Measurements from ENCODE around the gene DAPK2.

Gene DAPK2

GRCh38 chr15:63986185-63986680 is 60.1 kb downstream of the DAPK2 start:
- no peaks in the 10 kb centered on the region for H3K79me2 ChIP-seq (ENCODE audit: insufficient read depth, low read length)
- no peaks in the 10 kb centered on the region for H3K36me3 ChIP-seq (ENCODE audit: insufficient read depth, low read length)
- H2AFZ ChIP-seq (ENCODE audit: low read length): no peak overlapping the region
- no peaks in the 10 kb centered on the region for H3F3A ChIP-seq (ENCODE audit: low read depth)
- H3K4me2 ChIP-seq (ENCODE audit: low read depth, low read length, poor library complexity, severe bottlenecking): no peak overlapping the region
- no peak overlapping the region for H3K9ac ChIP-seq (ENCODE audit: low read depth, low read length, poor library complexity, severe bottlenecking)
- TF ChIP-seq EZH2phosphoT487 (IDR thresholded peaks at IDR 0.05; ENCODE audit: borderline replicate concordance) (no peak), CTCF (conservative IDR thresholded peaks at IDR 0.05; ENCODE audit: low read length) (no peak)
- H4K20me1 ChIP-seq (ENCODE audit: insufficient read depth, low read length, poor library complexity, severe bottlenecking): no peaks in the 10 kb centered on the region
- H3K4me3 ChIP-seq (ENCODE audit: low read length, poor library complexity, severe bottlenecking): no peak overlapping the region
- H3K27me3 ChIP-seq (ENCODE audit: insufficient read depth, low read length, poor library complexity, severe bottlenecking): no peaks in the 10 kb centered on the region
- no peaks in the 10 kb centered on the region for H3K9me2 ChIP-seq (replicated peaks; ENCODE audit: low read depth, low read length)
- H3K9me3 ChIP-seq (ENCODE audit: insufficient read depth, low read depth, low read length): no peaks in the 10 kb centered on the region
- H3K4me1 ChIP-seq (ENCODE audit: insufficient read depth, low read length, poor library complexity, severe bottlenecking): peaks cover 8% of the 10 kb centered on the region

- no peak for TF ChIP-seq CTCF (conservative IDR thresholded peaks at IDR 0.05; ENCODE audit: low read length)
- TF ChIP-seq EZH2phosphoT487 (IDR thresholded peaks at IDR 0.05; ENCODE audit: borderline replicate concordance): no peak
- Histone ChIP-seq H3K4me2 (ENCODE audit: low read depth, low read length, poor library complexity, severe bottlenecking) (no peak overlapping the region), H4K20me1 (ENCODE audit: insufficient read depth, low read length, poor library complexity, severe bottlenecking) (no peaks in the 10 kb centered on the region), H3K79me2 (ENCODE audit: insufficient read depth, low read length) (no peaks in the 10 kb centered on the region), H3K4me1 (ENCODE audit: insufficient read depth, low read length, poor library complexity, severe bottlenecking) (peaks cover under 1% of the 10 kb centered on the region), H3K9ac (ENCODE audit: low read depth, low read length, poor library complexity, severe bottlenecking) (no peak overlapping the region), H2AFZ (ENCODE audit: low read length) (no peak overlapping the region), H3K27me3 (ENCODE audit: insufficient read depth, low read length, poor library complexity, severe bottlenecking) (no peaks in the 10 kb centered on the region), H3K4me3 (ENCODE audit: low read length, poor library complexity, severe bottlenecking) (no peak overlapping the region), H3F3A (ENCODE audit: low read depth) (no peaks in the 10 kb centered on the region), H3K9me3 (ENCODE audit: insufficient read depth, low read depth, low read length) (no peaks in the 10 kb centered on the region), H3K36me3 (ENCODE audit: insufficient read depth, low read length) (no peaks in the 10 kb centered on the region), H3K9me2 (replicated peaks; ENCODE audit: low read depth, low read length) (no peaks in the 10 kb centered on the region)
These were observed 60.8 kb downstream of the DAPK2 start for GRCh38 chr15:63985221-63986184.

GRCh38 chr15:63984331-63984730 is 62.0 kb downstream of the DAPK2 start:
- Histone ChIP-seq H3K4me3 (ENCODE audit: low read length, poor library complexity, severe bottlenecking) (no peak overlapping the region), H3K9me2 (replicated peaks; ENCODE audit: low read depth, low read length) (no peaks in the 10 kb centered on the region), H2AFZ (ENCODE audit: low read length) (no peak overlapping the region), H3K27me3 (ENCODE audit: insufficient read depth, low read length, poor library complexity, severe bottlenecking) (no peaks in the 10 kb centered on the region), H3F3A (ENCODE audit: low read depth) (no peaks in the 10 kb centered on the region), H3K9me3 (ENCODE audit: insufficient read depth, low read depth, low read length) (no peaks in the 10 kb centered on the region), H4K20me1 (ENCODE audit: insufficient read depth, low read length, poor library complexity, severe bottlenecking) (no peaks in the 10 kb centered on the region), H3K36me3 (ENCODE audit: insufficient read depth, low read length) (no peaks in the 10 kb centered on the region), H3K9ac (ENCODE audit: low read depth, low read length, poor library complexity, severe bottlenecking) (no peak overlapping the region), H3K79me2 (ENCODE audit: insufficient read depth, low read length) (no peaks in the 10 kb centered on the region), H3K4me2 (ENCODE audit: low read depth, low read length, poor library complexity, severe bottlenecking) (no peak overlapping the region), H3K4me1 (ENCODE audit: insufficient read depth, low read length, poor library complexity, severe bottlenecking) (no peaks in the 10 kb centered on the region)
- TF ChIP-seq EZH2phosphoT487 (IDR thresholded peaks at IDR 0.05; ENCODE audit: borderline replicate concordance): no peak
- no peak for TF ChIP-seq CTCF (conservative IDR thresholded peaks at IDR 0.05; ENCODE audit: low read length)

Measured in Loucy (cell line).